MM.1S (cell line): ENCODE results near the gene GLUD1.
"Not testable (repeated sequence)": the region's sequence is repeated elsewhere in the genome, so short reads cannot be mapped to it uniquely, and the experiment has no call there.

ENCODE experiments used
- EZH2 ChIP-seq: fragments of 300-600 bp; sonication (generic); optimal IDR thresholded peaks from 2 replicates; pipeline ENCODE3; 2017; ENCODE audit warnings: low read depth, mild to moderate bottlenecking, antibody characterized with exemption, low read length, mixed read lengths
- TF ChIP-seq, protein P1 (sequence below): fragments of 300-600 bp; sonication (generic); IDR thresholded peaks from 2 replicates; pipeline ENCODE4 v1.5.1; 2016; ENCODE audit warnings: antibody characterized with exemption, low read length, mixed read lengths

DNA sequence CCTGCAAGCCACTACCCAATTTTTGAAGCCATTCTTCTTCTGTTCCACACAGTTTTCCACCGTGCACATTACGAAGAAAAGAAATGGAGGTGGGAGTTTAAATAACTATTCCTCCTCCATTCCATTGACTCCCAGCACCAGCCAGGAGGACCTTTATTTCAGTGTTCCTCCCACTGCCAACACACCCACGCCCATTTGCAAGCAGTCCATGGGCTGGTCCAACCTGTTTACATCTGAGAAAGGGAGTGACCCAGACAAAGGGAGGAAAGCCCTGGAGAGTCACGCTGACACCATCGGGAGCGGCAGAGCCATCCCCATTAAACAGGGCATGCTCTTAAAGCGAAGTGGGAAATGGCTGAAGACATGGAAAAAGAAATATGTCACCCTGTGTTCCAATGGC is 86.3 kb downstream of the GLUD1 start:
- TF ChIP-seq, protein P1, sequence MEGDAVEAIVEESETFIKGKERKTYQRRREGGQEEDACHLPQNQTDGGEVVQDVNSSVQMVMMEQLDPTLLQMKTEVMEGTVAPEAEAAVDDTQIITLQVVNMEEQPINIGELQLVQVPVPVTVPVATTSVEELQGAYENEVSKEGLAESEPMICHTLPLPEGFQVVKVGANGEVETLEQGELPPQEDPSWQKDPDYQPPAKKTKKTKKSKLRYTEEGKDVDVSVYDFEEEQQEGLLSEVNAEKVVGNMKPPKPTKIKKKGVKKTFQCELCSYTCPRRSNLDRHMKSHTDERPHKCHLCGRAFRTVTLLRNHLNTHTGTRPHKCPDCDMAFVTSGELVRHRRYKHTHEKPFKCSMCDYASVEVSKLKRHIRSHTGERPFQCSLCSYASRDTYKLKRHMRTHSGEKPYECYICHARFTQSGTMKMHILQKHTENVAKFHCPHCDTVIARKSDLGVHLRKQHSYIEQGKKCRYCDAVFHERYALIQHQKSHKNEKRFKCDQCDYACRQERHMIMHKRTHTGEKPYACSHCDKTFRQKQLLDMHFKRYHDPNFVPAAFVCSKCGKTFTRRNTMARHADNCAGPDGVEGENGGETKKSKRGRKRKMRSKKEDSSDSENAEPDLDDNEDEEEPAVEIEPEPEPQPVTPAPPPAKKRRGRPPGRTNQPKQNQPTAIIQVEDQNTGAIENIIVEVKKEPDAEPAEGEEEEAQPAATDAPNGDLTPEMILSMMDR, result not testable (repeated sequence)
- not testable (repeated sequence) for TF ChIP-seq EZH2
